Limb (tissue), 2 donors: ENCODE measurements around the gene GOLIM4.
"Not testable (repeated sequence)": the region's sequence is repeated elsewhere in the genome, so short reads cannot be mapped to it uniquely, and the experiment has no call there.

Source experiments
- DNase-seq, 2 donors: peaks; one replicate each; pipeline ENCODE4 v3.0.0-alpha.2; 2016; ENCODE audit errors: extremely low spot score in 2 of 2

GOLIM4 gene, protein sequence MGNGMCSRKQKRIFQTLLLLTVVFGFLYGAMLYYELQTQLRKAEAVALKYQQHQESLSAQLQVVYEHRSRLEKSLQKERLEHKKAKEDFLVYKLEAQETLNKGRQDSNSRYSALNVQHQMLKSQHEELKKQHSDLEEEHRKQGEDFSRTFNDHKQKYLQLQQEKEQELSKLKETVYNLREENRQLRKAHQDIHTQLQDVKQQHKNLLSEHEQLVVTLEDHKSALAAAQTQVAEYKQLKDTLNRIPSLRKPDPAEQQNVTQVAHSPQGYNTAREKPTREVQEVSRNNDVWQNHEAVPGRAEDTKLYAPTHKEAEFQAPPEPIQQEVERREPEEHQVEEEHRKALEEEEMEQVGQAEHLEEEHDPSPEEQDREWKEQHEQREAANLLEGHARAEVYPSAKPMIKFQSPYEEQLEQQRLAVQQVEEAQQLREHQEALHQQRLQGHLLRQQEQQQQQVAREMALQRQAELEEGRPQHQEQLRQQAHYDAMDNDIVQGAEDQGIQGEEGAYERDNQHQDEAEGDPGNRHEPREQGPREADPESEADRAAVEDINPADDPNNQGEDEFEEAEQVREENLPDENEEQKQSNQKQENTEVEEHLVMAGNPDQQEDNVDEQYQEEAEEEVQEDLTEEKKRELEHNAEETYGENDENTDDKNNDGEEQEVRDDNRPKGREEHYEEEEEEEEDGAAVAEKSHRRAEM

DNA sequence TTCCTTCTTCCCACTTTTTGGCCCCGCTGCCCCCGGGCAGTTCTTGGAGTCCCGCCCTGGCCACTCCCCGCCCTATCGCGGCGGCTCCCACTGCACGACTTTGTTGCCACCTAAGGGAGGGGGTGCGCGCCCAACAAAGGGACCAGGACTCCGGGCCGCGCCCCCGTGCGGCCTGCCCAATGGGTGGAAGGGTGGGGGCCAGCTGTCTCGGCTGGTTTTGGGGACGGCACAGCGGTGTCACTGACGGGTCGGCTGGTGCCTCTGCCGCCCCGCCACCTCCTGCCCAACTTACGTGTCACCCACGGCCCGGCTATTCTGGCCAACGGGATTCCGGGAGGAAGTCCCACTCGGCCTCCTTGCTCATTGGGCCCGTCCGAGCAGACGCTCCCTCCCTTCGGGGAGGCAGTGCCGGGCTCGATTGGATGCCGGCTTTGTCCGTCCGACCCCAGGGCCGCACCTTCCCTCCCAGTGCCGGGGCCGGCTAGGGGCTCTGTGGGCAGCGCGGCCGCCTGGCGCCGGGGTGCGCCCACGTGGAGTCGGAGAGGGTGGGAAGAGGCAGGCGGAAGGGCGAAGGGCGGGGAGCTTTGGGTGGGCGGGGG, at the start of gene GOLIM4:
Gene GOLIM4, minus strand, starts transcription at position 314 of the 599 bp plus-strand sequence. CDS start 639 bp downstream, outside the sequence.
- DNase-seq, result peak; percentile 94 to 95

GRCh38 chr3:168141405-168141998, 45.8 kb upstream of the GOLIM4 start:
- DNase-seq, result no peak

- no peak for DNase-seq
Measured at GRCh38 chr3:168139947-168140346, 44.2 kb upstream of the GOLIM4 start.

GRCh38 chr3:168138421-168138820, 42.7 kb upstream of the GOLIM4 start:
- no peak for DNase-seq

DNA sequence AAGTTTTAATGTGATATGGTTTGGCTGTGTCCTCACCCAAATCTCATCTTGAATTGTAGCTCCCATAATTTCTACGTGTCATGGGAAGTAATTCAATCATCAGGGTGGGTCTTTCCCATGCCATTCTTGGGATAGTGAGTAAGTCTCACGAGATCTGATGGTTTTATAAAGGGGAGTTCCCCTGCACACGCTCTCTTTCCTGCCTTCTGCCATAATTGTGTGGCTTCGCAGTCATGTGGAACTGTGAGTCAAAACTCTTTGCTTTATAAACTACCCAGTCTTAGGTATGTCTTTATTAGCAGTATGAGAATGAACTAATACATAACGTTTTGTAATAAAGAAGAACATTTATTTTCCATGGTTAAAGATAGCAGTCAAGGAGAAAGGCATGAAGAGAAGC, 39.2 kb upstream of the GOLIM4 start:
- no peak for DNase-seq

- not testable (repeated sequence) for DNase-seq
Measured at GRCh38 chr3:168130250-168130649, 34.5 kb upstream of the GOLIM4 start.

DNA sequence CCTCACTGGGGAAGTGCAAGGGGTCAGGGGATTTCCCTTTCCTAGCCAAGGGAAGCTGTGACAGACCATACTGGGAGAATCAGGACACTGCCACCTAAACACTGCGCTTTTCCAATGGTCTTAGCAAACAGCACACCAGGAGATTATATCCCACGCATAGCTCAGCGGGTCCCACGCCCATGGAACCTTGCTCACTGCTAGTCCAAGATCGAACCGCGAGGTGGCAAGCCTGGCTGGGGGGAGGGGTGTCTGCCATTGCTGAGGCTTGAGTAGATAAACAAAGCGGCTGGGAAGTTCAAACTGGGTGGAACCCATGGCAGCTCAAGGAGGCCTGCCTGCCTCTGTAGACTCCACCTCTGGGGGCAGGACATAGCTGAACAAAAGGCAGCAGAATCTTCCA, 32.7 kb upstream of the GOLIM4 start:
- not testable (repeated sequence) for DNase-seq

GRCh38 chr3:168127466-168127865, 31.7 kb upstream of the GOLIM4 start:
- no peak for DNase-seq

- DNase-seq, result no peak
Measured at GRCh38 chr3:168124791-168125190, 29.1 kb upstream of the GOLIM4 start.

- no peak for DNase-seq
Measured at GRCh38 chr3:168124291-168124690, 28.6 kb upstream of the GOLIM4 start.

GRCh38 chr3:168123201-168124176, 27.8 kb upstream of the GOLIM4 start:
- DNase-seq, result no peak

- DNase-seq, result peak in 1 of 2 donors; percentile 48
Measured at GRCh38 chr3:168121184-168122017, 25.7 kb upstream of the GOLIM4 start.

DNA sequence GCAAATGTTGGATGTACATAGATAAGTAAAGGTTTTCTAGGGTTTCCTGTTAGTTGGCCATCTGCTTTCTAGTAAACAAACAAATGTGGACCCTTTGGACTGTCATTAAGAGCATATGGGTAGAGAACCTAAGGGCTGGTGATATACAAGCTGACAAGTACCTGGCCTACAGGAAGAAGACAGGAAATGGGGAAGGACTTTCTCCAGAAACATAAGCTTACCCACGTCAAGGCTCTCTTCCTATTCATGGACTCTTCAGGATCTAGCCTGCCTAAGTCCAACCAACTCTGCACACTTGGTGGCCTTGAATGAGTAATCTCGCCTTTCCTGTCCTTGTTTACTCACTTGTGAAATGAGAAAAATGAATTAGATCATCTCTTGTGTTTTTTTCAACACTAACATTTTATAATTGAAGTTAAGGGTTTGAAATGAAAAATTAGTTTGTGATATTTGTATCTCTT, 22.2 kb upstream of the GOLIM4 start:
- no peak for DNase-seq

DNA sequence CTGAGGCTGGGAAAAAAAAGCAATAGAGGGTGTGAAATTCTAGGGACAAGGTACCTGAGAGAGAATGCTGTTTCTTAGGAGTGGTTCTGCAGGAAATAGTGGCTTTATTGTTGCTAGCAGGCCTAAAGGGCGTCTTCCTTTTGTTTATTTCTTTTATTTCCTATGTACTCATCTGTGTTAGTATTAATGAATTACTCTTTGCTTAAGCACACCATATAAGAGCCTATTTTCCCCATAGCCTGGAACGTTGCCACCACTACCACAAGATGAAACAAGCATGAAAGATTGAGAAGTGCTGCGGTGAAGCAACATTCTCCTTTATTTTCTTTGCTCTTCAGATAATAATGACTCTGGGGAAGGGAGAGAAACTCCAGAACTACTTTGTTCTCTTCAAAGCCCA, 21.3 kb upstream of the GOLIM4 start:
- no peak for DNase-seq

DNA sequence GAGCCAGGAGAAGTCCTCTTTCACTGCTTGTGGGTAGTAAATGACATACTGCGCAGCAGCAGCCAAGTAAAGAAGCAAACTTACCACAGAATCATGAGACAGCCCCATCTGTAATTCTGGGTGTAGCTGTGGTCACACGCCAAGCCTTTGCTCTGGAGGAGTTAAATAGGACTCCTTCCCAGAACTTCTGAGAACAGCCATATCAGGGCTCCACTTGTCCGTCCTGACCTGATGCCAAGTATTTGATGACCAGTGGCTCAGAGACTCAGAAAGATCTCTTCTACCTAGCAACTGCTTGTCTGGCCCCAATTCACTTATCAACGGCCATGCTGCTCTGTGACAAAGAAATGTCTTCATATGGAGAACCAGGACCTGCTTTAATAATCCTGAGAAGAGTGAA, 20.6 kb upstream of the GOLIM4 start:
- DNase-seq, result peak in 1 of 2 donors; percentile 37

GRCh38 chr3:168113848-168114247, 18.1 kb upstream of the GOLIM4 start:
- DNase-seq, result no peak

DNA sequence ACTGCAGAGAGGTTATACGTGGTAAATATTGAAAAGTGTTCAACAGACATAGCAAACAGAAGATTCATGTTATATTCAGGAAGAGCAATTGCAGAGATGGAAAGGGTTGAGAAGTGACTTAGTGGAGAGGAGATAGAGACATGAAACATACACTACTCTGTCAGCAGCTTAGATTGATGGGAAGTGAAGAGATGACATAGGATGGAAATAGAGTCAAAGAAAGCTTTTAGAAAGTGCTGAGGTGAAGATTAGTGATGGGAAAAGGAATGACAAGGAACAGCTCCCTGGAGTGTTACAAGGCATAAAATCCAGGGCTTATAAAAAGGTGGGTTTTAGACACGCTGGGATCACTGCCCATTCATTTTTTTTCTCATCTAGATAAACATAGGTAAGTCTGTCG, 17.2 kb upstream of the GOLIM4 start:
- DNase-seq, result no peak

GRCh38 chr3:168104361-168104760, 8.6 kb upstream of the GOLIM4 start:
- DNase-seq, result no peak

- DNase-seq, result no peak
Measured at GRCh38 chr3:168102735-168103410, 7.1 kb upstream of the GOLIM4 start.
